ENCODE results near the gene SNCAIP.

SNCAIP gene

DNA sequence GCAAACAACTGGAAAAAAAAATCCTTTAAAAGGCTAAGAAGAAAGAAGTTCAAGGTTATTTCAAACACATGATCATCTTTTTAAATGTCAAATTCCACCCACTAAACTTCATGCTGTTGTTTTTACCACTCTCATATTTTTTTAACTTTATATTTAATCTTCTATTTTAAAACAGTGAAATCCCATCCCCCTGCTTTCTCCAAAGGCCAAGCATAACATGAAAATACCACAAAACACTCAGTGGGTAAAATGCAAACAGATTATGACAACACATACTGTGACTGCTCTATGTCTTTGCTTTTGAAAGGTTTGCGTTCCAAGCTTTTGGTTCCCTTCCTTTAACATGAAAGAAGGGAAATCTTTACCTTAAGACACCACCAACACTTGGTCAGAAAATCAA, 127.6 kb downstream of the SNCAIP start:
- no peak overlapping the region for H3K27ac ChIP-seq
- no peak for TF ChIP-seq CTCF (conservative IDR thresholded peaks at IDR 0.05)

GRCh38 chr5:122442938-122443337, 130.9 kb downstream of the SNCAIP start:
- TF ChIP-seq CTCF (conservative IDR thresholded peaks at IDR 0.05), result no peak
- no peak overlapping the region for H3K27ac ChIP-seq

DNA sequence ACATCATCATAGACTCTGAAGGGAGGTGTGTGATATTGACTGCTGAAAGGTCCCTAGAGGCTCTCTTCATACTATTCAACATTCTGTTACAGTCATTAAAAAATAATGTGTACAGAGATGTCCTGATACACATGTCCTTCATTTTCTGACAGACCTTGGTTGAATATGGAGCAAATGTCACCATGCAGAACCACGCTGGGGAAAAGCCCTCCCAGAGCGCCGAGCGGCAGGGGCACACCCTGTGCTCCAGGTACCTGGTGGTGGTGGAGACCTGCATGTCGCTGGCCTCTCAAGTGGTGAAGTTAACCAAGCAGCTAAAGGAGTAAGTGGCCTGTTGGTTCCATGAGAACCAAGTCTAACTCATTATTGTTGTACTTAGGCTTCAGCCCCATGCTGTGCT, 132.4 kb downstream of the SNCAIP start:
- TF ChIP-seq CTCF (conservative IDR thresholded peaks at IDR 0.05), result no peak
- no peak overlapping the region for H3K27ac ChIP-seq

DNA sequence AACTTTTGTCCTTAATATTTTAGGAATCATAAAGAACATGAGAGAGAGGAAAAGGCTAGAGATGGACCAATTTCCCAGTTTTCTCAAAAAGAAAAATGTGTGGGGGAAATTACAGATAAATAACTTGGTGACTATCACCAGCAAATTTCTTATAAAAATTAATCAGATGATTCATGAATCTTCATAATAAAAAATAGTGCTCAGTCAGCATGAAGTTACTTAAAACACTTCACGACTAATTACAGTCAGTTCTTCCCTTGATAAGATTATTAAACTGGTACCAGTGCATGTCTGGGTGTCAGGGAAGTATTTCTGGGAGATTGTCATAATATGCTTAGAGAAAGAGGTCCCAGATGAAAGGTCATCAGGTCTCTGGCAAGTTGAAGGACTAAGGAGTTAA, 133.0 kb downstream of the SNCAIP start:
- no peak overlapping the region for H3K27ac ChIP-seq

DNA sequence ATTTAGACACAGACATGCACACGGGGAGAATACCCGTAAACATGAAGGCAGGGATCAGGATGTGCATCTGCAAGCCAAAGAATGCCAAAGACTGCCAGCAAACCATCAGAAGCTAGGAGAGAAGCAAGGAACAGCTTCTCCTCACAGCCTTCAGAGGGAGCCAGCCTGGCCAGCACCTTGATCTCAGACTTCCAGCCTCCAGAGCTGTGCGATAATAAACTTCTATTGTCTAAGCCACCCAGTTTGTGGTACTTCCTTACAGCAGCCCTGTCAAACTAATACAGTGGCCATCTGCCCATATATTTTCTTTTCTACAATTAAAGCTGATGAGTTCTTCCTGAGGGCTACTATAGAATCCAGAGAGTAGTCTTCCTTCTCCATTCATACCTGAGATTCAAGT, 135.0 kb downstream of the SNCAIP start:
- H3K27ac ChIP-seq, result no peak overlapping the region
- TF ChIP-seq CTCF (conservative IDR thresholded peaks at IDR 0.05), result no peak

More for the DNA sequence above, 133.0 kb downstream of the SNCAIP start:
- TF ChIP-seq CTCF (conservative IDR thresholded peaks at IDR 0.05), result no peak

GRCh38 chr5:122447879-122448278, 135.8 kb downstream of the SNCAIP start:
- no peak overlapping the region for H3K27ac ChIP-seq

DNA sequence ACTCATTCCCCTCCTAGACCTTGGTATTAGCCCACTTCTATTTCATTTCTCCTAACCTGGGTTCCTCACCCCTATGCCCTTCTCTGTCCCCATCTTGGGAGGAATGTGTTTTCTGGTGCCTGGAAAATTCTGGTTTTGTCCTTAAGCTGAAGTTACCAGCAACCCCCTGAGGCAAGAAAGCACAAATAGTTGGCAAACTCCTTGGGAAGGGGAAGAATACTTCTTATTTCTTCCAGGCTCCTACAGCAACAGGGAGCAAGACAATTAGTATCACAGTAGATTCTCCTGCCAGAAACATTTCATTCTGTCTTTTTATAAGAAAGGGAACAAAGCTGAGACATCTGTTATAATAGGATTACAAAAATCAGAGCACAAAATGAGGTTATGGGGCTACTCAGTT, 142.5 kb downstream of the SNCAIP start:
- TF ChIP-seq CTCF (conservative IDR thresholded peaks at IDR 0.05), result no peak
- no peak overlapping the region for H3K27ac ChIP-seq

More at GRCh38 chr5:122447879-122448278, 135.8 kb downstream of the SNCAIP start:
- TF ChIP-seq CTCF (conservative IDR thresholded peaks at IDR 0.05), result no peak

DNA sequence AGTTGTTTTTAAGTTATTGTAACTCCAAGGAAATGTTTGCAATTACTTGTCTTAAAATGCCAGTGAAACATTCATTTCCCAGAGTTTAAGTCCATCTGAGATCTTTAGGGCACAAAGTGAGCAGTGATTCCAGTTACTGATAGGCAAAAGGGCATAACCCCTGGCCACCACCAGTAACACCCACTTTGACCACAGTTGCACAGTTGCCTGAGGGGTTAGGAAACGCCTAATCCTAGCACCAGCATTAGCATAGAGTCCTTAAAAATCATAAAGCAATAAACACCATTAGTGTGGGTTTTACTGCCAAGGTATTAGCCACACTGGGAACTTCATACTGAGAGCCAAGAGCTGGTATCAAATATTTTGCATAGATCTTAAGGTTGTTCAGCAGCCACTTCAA, 143.9 kb downstream of the SNCAIP start:
- no peak overlapping the region for H3K27ac ChIP-seq
- TF ChIP-seq CTCF (conservative IDR thresholded peaks at IDR 0.05), result no peak
